Panc1 (cell line): Measurements from ENCODE around the gene ASB1. TPM values are rescaled to one million over a fixed set of nuclear protein-coding genes. Genes with fewer than 3 reads are reported as not detected.
A peak's percentile ranks its signal among the peaks of the same experiment; 100 is the strongest.

Source experiments
- ATAC-seq: fragments of 200-7000 bp; cut with Tn5 transposase; 2 replicates; pipeline ENCODE4 v1.9.1; 2020; ENCODE audit warnings: mild to moderate bottlenecking, moderate library complexity
- BruUV-seq: library from RNA; stranded (reverse); fragments of 400-500 nt; replicated peaks from 2 replicates; lab custom pipeline; 2021; lab: Mats Ljungman, UMichigan
- CTCF ChIA-PET: fragments of 300-600 bp; sonication (Branson Sonifier 250); formaldehyde crosslinking; loops from one replicate; lab custom pipeline; 2022; ENCODE audit warnings: antibody characterized with exemption; lab: Charles Lee
- POLR2A ChIA-PET: fragments of 300-600 bp; sonication (Branson Sonifier 250); formaldehyde crosslinking; loops from one replicate; lab custom pipeline; 2022; ENCODE audit warnings: antibody characterized with exemption; lab: Charles Lee
- DNase-seq: peaks from one replicate; pipeline ENCODE4 v3.0.0-alpha.2; 2010; ENCODE audit warnings: low read depth, low spot score
- H3K27ac ChIP-seq: 2 replicates; pipeline ENCODE4 v1.5.1; 2011; ENCODE audit warnings: mild to moderate bottlenecking, low read length, inconsistent platforms
- H3K27me3 ChIP-seq: fragments of 200-500 bp; sonication (Bioruptor generic); 2 replicates; pipeline ENCODE4 v1.6.0; 2014; ENCODE audit warnings: low read length, inconsistent platforms; ENCODE audit not compliant: control insufficient read depth, insufficient read depth
- H3K36me3 ChIP-seq: fragments of 200-500 bp; sonication (Bioruptor generic); 2 replicates; pipeline ENCODE4 v1.5.1; 2014; ENCODE audit warnings: inconsistent platforms, mild to moderate bottlenecking, low read length, moderate library complexity; ENCODE audit not compliant: control insufficient read depth, insufficient read depth
- H3K4me1 ChIP-seq: 2 replicates; pipeline ENCODE4 v1.5.1; 2011; ENCODE audit warnings: inconsistent platforms, mild to moderate bottlenecking, low read length, moderate library complexity; ENCODE audit not compliant: control insufficient read depth, insufficient read depth
- H3K4me3 ChIP-seq, 2 experiments: 2 replicates each; pipeline ENCODE4 v1.5.1; 2011 to 2012; ENCODE audit warnings: low read depth in 2 of 2, low read length in 2 of 2, mild to moderate bottlenecking in 2 of 2, inconsistent platforms in 1 of 2, moderate library complexity in 1 of 2
- H3K9me3 ChIP-seq: fragments of 200-500 bp; sonication (Bioruptor generic); 2 replicates; pipeline ENCODE4 v1.5.1; 2014; ENCODE audit warnings: low read depth, mild to moderate bottlenecking, inconsistent platforms, low read length, moderate library complexity; ENCODE audit not compliant: control insufficient read depth, insufficient read depth
- POLR2AphosphoS5 ChIP-seq: IDR thresholded peaks from 2 replicates; pipeline ENCODE4 v1.6.1; 2012; ENCODE audit warnings: mild to moderate bottlenecking, low read depth, low read length, moderate library complexity
- SIN3A ChIP-seq: IDR thresholded peaks from 2 replicates; pipeline ENCODE4 v1.6.1; 2012; ENCODE audit warnings: low read depth, mild to moderate bottlenecking, low read length, moderate library complexity, borderline replicate concordance; ENCODE audit not compliant: insufficient read depth
- TCF7L2 ChIP-seq: IDR thresholded peaks from 2 replicates; pipeline ENCODE4 v1.6.1; 2011; ENCODE audit warnings: mild to moderate bottlenecking, low read depth, low read length, inconsistent platforms
- in situ Hi-C: cut with HindIII; loops from 2 replicates; pipeline ENCODE4 v1.10.0; 2016; ENCODE audit warnings: low sequenced_read_pairs, low pct_unique_long_range_greater_than_20kb
- intact Hi-C: fragments of 100-400 bp; cut with micrococcal nuclease; formaldehyde crosslinking; loops from one replicate; pipeline ENCODE4 v1.10.0; 2022; ENCODE audit not compliant: unreplicated experiment
- total RNA-seq: library from RNA; stranded (reverse); gene quantifications from one replicate; pipeline ENCODE4 v1.2.1, GENCODE V29; 2021; ENCODE audit not compliant: unreplicated experiment
- TF ChIP-seq, protein P1 (sequence below), 2 experiments: IDR thresholded peaks; 2 replicates each; pipeline ENCODE4 v1.6.1; 2011 to 2012; ENCODE audit warnings: low read depth in 2 of 2, control low read depth in 1 of 2, low read length in 1 of 2, mild to moderate bottlenecking in 1 of 2, moderate library complexity in 1 of 2; ENCODE audit not compliant: insufficient read depth in 1 of 2
- TF ChIP-seq, protein P2 (sequence below): fragments of 450-650 bp; IDR thresholded peaks from 2 replicates; pipeline ENCODE4 v1.5.1; 2017; ENCODE audit warnings: mild to moderate bottlenecking

ASB1 gene
- total RNA-seq, 1 experiment from 2014 or later: 57.3 TPM

DNA sequence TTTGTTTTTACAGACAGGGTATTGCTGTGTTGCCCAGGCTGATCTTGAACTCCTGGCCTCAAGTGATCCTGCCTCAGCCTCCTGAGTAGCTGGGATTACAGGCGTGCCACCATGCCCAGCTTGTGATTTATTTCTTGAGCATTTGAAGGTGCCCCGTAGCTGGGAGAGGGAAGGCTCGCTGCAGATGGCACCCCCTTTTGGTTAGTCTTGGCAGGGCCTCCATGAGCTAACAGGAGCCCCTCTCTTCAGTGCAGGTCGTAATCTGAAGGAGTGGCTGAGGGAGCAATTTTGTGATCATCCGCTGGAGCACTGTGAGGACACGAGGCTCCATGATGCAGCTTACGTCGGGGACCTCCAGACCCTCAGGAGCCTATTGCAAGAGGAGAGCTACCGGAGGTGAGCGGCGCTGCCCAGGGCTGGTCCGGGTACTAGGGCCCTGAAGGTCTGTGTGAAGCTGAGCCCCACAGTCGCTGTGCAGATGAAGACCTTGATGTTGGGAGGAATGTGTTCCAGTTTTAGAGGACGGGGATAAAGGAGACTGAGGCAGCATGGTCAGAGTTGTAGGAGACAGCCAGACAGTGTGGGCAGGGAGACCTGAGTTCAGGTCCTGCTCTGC is 6.7 kb downstream of the ASB1 start:
- intact Hi-C loops: no loop called here
- ChIA-PET POLR2A (no interaction called here), CTCF (no interaction called here)

DNA sequence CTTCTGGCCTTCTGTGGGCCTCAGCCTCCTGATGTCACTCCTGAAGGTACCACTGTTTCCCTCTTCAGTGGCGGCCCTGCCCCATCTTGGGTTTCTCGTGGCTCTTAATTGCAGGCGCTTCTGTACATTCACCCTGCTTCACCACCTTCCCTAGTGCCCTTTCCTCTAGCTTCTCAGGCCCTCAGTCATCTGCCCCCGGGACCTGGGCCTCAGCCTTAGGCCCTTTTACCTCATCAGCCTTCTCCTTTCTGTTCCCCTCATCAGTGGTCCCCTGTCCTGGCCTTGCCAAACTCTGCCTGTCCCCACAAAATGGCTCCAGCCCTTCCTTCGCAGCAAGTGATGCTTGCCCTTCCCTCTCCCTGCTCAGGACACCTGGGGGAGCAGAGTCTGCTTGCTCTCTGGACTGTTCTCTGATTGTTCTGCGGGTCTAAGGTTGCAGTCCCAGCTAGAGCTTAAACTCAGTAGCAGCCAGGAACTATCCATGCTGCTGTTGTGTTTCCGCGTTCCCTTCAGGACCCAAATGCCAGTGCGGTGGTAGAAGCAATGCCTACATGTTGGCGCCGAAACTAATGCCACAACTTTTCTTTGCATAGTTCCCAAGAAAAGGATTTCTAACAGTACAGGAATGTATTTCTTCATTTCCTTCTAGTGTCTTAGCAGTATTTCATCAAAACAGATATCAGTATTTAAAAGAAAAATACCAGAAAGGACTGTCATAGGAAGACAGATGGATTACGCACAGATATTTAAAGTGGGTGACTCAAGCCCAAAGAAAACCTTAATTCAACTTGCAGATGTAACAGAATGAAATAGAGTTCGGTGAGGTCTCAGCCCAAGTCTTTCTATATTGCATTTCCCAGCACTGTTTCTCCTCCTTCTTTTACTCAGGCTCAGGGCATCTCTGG is 7.5 kb downstream of the ASB1 start:
- no TSS peak for BruUV-seq
- peaks cover 13% of the 10 kb centered on the region for H3K4me1 ChIP-seq
- POLR2A ChIA-PET: no interaction called here
- peaks cover 12% of the 10 kb centered on the region for H3K36me3 ChIP-seq
- CTCF ChIA-PET: no interaction called here
- peak overlapping the region; percentile 35; the same call in 1 of the 2 replicates for H3K27ac ChIP-seq
- 0 out of 2 replicates have a peak, but pooled peaks cover 5% of the 10 kb centered on the region for H3K9me3 ChIP-seq
- no peak overlapping the region for H3K4me3 ChIP-seq
- ATAC-seq: no peak
- in situ Hi-C loops: no loop called here
- TF ChIP-seq POLR2AphosphoS5 (no peak), TCF7L2 (no peak), SIN3A (no peak)
- TF ChIP-seq, protein P1, sequence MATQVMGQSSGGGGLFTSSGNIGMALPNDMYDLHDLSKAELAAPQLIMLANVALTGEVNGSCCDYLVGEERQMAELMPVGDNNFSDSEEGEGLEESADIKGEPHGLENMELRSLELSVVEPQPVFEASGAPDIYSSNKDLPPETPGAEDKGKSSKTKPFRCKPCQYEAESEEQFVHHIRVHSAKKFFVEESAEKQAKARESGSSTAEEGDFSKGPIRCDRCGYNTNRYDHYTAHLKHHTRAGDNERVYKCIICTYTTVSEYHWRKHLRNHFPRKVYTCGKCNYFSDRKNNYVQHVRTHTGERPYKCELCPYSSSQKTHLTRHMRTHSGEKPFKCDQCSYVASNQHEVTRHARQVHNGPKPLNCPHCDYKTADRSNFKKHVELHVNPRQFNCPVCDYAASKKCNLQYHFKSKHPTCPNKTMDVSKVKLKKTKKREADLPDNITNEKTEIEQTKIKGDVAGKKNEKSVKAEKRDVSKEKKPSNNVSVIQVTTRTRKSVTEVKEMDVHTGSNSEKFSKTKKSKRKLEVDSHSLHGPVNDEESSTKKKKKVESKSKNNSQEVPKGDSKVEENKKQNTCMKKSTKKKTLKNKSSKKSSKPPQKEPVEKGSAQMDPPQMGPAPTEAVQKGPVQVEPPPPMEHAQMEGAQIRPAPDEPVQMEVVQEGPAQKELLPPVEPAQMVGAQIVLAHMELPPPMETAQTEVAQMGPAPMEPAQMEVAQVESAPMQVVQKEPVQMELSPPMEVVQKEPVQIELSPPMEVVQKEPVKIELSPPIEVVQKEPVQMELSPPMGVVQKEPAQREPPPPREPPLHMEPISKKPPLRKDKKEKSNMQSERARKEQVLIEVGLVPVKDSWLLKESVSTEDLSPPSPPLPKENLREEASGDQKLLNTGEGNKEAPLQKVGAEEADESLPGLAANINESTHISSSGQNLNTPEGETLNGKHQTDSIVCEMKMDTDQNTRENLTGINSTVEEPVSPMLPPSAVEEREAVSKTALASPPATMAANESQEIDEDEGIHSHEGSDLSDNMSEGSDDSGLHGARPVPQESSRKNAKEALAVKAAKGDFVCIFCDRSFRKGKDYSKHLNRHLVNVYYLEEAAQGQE (IDR thresholded peaks at IDR 0.05; ENCODE audit: insufficient read depth in 1 of 2, low read depth in 2 of 2, low read length in 1 of 2): no peak
- TF ChIP-seq, protein P2, sequence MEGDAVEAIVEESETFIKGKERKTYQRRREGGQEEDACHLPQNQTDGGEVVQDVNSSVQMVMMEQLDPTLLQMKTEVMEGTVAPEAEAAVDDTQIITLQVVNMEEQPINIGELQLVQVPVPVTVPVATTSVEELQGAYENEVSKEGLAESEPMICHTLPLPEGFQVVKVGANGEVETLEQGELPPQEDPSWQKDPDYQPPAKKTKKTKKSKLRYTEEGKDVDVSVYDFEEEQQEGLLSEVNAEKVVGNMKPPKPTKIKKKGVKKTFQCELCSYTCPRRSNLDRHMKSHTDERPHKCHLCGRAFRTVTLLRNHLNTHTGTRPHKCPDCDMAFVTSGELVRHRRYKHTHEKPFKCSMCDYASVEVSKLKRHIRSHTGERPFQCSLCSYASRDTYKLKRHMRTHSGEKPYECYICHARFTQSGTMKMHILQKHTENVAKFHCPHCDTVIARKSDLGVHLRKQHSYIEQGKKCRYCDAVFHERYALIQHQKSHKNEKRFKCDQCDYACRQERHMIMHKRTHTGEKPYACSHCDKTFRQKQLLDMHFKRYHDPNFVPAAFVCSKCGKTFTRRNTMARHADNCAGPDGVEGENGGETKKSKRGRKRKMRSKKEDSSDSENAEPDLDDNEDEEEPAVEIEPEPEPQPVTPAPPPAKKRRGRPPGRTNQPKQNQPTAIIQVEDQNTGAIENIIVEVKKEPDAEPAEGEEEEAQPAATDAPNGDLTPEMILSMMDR: no peak
- DNase-seq: no peak
- H3K27me3 ChIP-seq: no peaks in the 10 kb centered on the region
- intact Hi-C loops: no loop called here

More for the DNA sequence above, 6.7 kb downstream of the ASB1 start:
- BruUV-seq: no TSS peak
- Histone ChIP-seq H3K36me3 (peaks cover 12% of the 10 kb centered on the region), H3K4me1 (peaks cover 7% of the 10 kb centered on the region), H3K27ac (no peak overlapping the region), H3K27me3 (no peaks in the 10 kb centered on the region), H3K9me3 (0 out of 2 replicates have a peak, but pooled peaks cover 5% of the 10 kb centered on the region), H3K4me3 (no peak overlapping the region)
- no peak for DNase-seq
- no peak for ATAC-seq
- in situ Hi-C loops: no loop called here
- TF ChIP-seq, protein P1 (IDR thresholded peaks at IDR 0.05; ENCODE audit: insufficient read depth in 1 of 2, low read depth in 2 of 2, low read length in 1 of 2): no peak
- TF ChIP-seq POLR2AphosphoS5 (no peak), SIN3A (no peak), TCF7L2 (no peak)
- TF ChIP-seq, protein P2: no peak; the same call in 1 of the 2 replicates
